ENCODE data around the gene MAGEB1.

Gene MAGEB1

GRCh38 chrX:30241724-30242415 lies 5.1 kb upstream of the MAGEB1 start, which contains the start of gene MAGEB4:
Gene MAGEB4, plus strand, starts transcription at chrX:30242000. Its CDS starts 136 bp downstream, at chrX:30242136.
- Histone ChIP-seq H3K27me3 (ENCODE audit: insufficient read depth, poor library complexity, severe bottlenecking) (no peaks in the 10 kb centered on the region), H3K9me3 (ENCODE audit: severe bottlenecking) (no peaks in the 10 kb centered on the region), H3K4me3 (ENCODE audit: severe bottlenecking) (no peak within 1 kb of the TSS), H3K36me3 (ENCODE audit: low read depth) (no peaks in the 10 kb centered on the region), H3K27ac (ENCODE audit: poor library complexity, severe bottlenecking) (no peak within 1 kb of the TSS), H3K4me1 (ENCODE audit: insufficient read depth, poor library complexity, severe bottlenecking) (no peaks in the 10 kb centered on the region)
- no peak for TF ChIP-seq CTCF (IDR thresholded peaks at IDR 0.05; ENCODE audit: poor library complexity, severe bottlenecking)
- ATAC-seq (ENCODE audit: low read depth): no peak
- no peak for DNase-seq (ENCODE audit: low spot score)

- DNase-seq (ENCODE audit: low spot score) (no peak), ATAC-seq (ENCODE audit: low read depth) (no peak)
- Histone ChIP-seq H3K9me3 (ENCODE audit: severe bottlenecking) (no peaks in the 10 kb centered on the region), H3K27me3 (ENCODE audit: insufficient read depth, poor library complexity, severe bottlenecking) (no peaks in the 10 kb centered on the region), H3K4me1 (ENCODE audit: insufficient read depth, poor library complexity, severe bottlenecking) (no peaks in the 10 kb centered on the region), H3K36me3 (ENCODE audit: low read depth) (no peaks in the 10 kb centered on the region), H3K27ac (ENCODE audit: poor library complexity, severe bottlenecking) (no peak overlapping the region), H3K4me3 (ENCODE audit: severe bottlenecking) (no peak overlapping the region)
- TF ChIP-seq CTCF (IDR thresholded peaks at IDR 0.05; ENCODE audit: poor library complexity, severe bottlenecking): no peak
These were observed 1.9 kb downstream of the MAGEB1 start for GRCh38 chrX:30248854-30249253.

GRCh38 chrX:30253257-30253656 lies 6.3 kb downstream of the MAGEB1 start:
- H3K4me3 ChIP-seq (ENCODE audit: severe bottlenecking): no peak overlapping the region
- ATAC-seq (ENCODE audit: low read depth): no peak
- H3K9me3 ChIP-seq (ENCODE audit: severe bottlenecking): no peaks in the 10 kb centered on the region
- no peaks in the 10 kb centered on the region for H3K4me1 ChIP-seq (ENCODE audit: insufficient read depth, poor library complexity, severe bottlenecking)
- TF ChIP-seq CTCF (IDR thresholded peaks at IDR 0.05; ENCODE audit: poor library complexity, severe bottlenecking): no peak
- H3K27me3 ChIP-seq (ENCODE audit: insufficient read depth, poor library complexity, severe bottlenecking): no peaks in the 10 kb centered on the region
- H3K27ac ChIP-seq (ENCODE audit: poor library complexity, severe bottlenecking): no peak overlapping the region
- H3K36me3 ChIP-seq (ENCODE audit: low read depth): no peaks in the 10 kb centered on the region
- no peak for DNase-seq (ENCODE audit: low spot score)

GRCh38 chrX:30259927-30260326 lies 13.0 kb downstream of the MAGEB1 start:
- Histone ChIP-seq H3K27me3 (ENCODE audit: insufficient read depth, poor library complexity, severe bottlenecking) (no peaks in the 10 kb centered on the region), H3K4me1 (ENCODE audit: insufficient read depth, poor library complexity, severe bottlenecking) (no peaks in the 10 kb centered on the region), H3K27ac (ENCODE audit: poor library complexity, severe bottlenecking) (no peak overlapping the region), H3K9me3 (ENCODE audit: severe bottlenecking) (no peaks in the 10 kb centered on the region), H3K4me3 (ENCODE audit: severe bottlenecking) (no peak overlapping the region), H3K36me3 (ENCODE audit: low read depth) (no peaks in the 10 kb centered on the region)
- DNase-seq (ENCODE audit: low spot score) (no peak), ATAC-seq (ENCODE audit: low read depth) (no peak)
- no peak for TF ChIP-seq CTCF (IDR thresholded peaks at IDR 0.05; ENCODE audit: poor library complexity, severe bottlenecking)

GRCh38 chrX:30261012-30261411 lies 14.1 kb downstream of the MAGEB1 start:
- ATAC-seq (ENCODE audit: low read depth) (no peak), DNase-seq (ENCODE audit: low spot score) (no peak)
- H3K36me3 ChIP-seq (ENCODE audit: low read depth): no peaks in the 10 kb centered on the region
- no peaks in the 10 kb centered on the region for H3K27me3 ChIP-seq (ENCODE audit: insufficient read depth, poor library complexity, severe bottlenecking)
- TF ChIP-seq CTCF (IDR thresholded peaks at IDR 0.05; ENCODE audit: poor library complexity, severe bottlenecking): no peak
- H3K4me3 ChIP-seq (ENCODE audit: severe bottlenecking): no peak overlapping the region
- H3K4me1 ChIP-seq (ENCODE audit: insufficient read depth, poor library complexity, severe bottlenecking): no peaks in the 10 kb centered on the region
- H3K9me3 ChIP-seq (ENCODE audit: severe bottlenecking): no peaks in the 10 kb centered on the region
- H3K27ac ChIP-seq (ENCODE audit: poor library complexity, severe bottlenecking): no peak overlapping the region

Data from RWPE2 (cell line).